H9 (cell line): ENCODE results near the gene CUEDC1. TPM values are rescaled to one million over a fixed set of nuclear protein-coding genes. Genes with fewer than 3 reads are reported as not detected.

Source experiments
- DNase-seq: peaks from one replicate; pipeline ENCODE4 v3.0.0-alpha.2; 2017
- H2AFZ ChIP-seq: one replicate; pipeline ENCODE4 v1.6.1; 2013; ENCODE audit warnings: mild to moderate bottlenecking, low read length, control low read depth, moderate library complexity
- H2AK5ac ChIP-seq: 2 replicates; pipeline ENCODE4 v1.6.1; 2013; ENCODE audit warnings: low read length, control low read depth, mixed read lengths; ENCODE audit not compliant: insufficient read length
- H2BK120ac ChIP-seq: one replicate; pipeline ENCODE4 v1.6.1; 2013; ENCODE audit warnings: low read depth, mild to moderate bottlenecking, low read length, control low read depth, inconsistent platforms; ENCODE audit not compliant: poor library complexity, severe bottlenecking
- H2BK12ac ChIP-seq: 2 replicates; pipeline ENCODE4 v1.6.1; 2013; ENCODE audit warnings: low read length, control low read depth, mixed read lengths, low read depth; ENCODE audit not compliant: insufficient read length
- H2BK15ac ChIP-seq: 2 replicates; pipeline ENCODE4 v1.6.1; 2013; ENCODE audit warnings: low read depth, low read length, control low read depth
- H2BK20ac ChIP-seq: one replicate; pipeline ENCODE4 v1.6.1; 2013; ENCODE audit warnings: low read depth, mild to moderate bottlenecking, low read length, control low read depth, inconsistent platforms; ENCODE audit not compliant: poor library complexity, severe bottlenecking
- H2BK5ac ChIP-seq: 2 replicates; pipeline ENCODE4 v1.6.1; 2013; ENCODE audit warnings: low read length, control low read depth, mixed read lengths; ENCODE audit not compliant: insufficient read length
- H3K14ac ChIP-seq: 2 replicates; pipeline ENCODE4 v1.6.1; 2013; ENCODE audit warnings: low read length, control low read depth; ENCODE audit not compliant: insufficient read depth
- H3K18ac ChIP-seq: 2 replicates; pipeline ENCODE4 v1.6.1; 2013; ENCODE audit warnings: low read depth, mild to moderate bottlenecking, mixed read lengths, low read length, control low read depth; ENCODE audit not compliant: insufficient read length
- H3K23ac ChIP-seq: 2 replicates; pipeline ENCODE4 v1.6.1; 2013; ENCODE audit warnings: low read length, control low read depth, mixed read lengths, low read depth; ENCODE audit not compliant: insufficient read length
- H3K23me2 ChIP-seq: 2 replicates; pipeline ENCODE4 v1.6.1; 2013; ENCODE audit warnings: low read depth, mild to moderate bottlenecking, mixed read lengths, low read length, control low read depth; ENCODE audit not compliant: insufficient read length, poor library complexity, severe bottlenecking
- H3K27ac ChIP-seq: 2 replicates; pipeline ENCODE4 v1.5.1; 2013; ENCODE audit warnings: low read length, control low read depth, mixed read lengths, low read depth; ENCODE audit not compliant: insufficient read length
- H3K27me3 ChIP-seq: 2 replicates; pipeline ENCODE4 v1.6.1; 2013; ENCODE audit warnings: low read length, control low read depth, inconsistent platforms; ENCODE audit not compliant: insufficient read depth
- H3K4ac ChIP-seq: 2 replicates; pipeline ENCODE4 v1.6.1; 2013; ENCODE audit warnings: low read depth, mild to moderate bottlenecking, control low read depth, inconsistent platforms, low read length, moderate library complexity
- H3K4me1 ChIP-seq: 2 replicates; pipeline ENCODE4 v1.6.1; 2013; ENCODE audit warnings: low read length, control low read depth, inconsistent platforms; ENCODE audit not compliant: insufficient read depth
- H3K4me2 ChIP-seq: 2 replicates; pipeline ENCODE4 v1.6.1; 2013; ENCODE audit warnings: low read length, control low read depth, mixed read lengths; ENCODE audit not compliant: insufficient read length, insufficient read depth
- H3K56ac ChIP-seq: 2 replicates; pipeline ENCODE4 v1.6.1; 2013; ENCODE audit warnings: low read depth, mild to moderate bottlenecking, mixed read lengths, low read length, control low read depth; ENCODE audit not compliant: insufficient read length
- H3K79me1 ChIP-seq: 2 replicates; pipeline ENCODE4 v1.6.1; 2013; ENCODE audit warnings: low read depth, mild to moderate bottlenecking, moderate library complexity, low read length, control low read depth, inconsistent platforms; ENCODE audit not compliant: insufficient read depth, poor library complexity, severe bottlenecking
- H3K79me2 ChIP-seq: 2 replicates; pipeline ENCODE4 v1.6.1; 2013; ENCODE audit warnings: low read length, control low read depth, inconsistent platforms; ENCODE audit not compliant: insufficient read depth
- H3K9ac ChIP-seq: 2 replicates; pipeline ENCODE4 v1.6.1; 2013; ENCODE audit warnings: low read length, control low read depth, mixed read lengths; ENCODE audit not compliant: insufficient read length; ENCODE audit errors: extremely low read depth
- H3K9me3 ChIP-seq: one replicate; pipeline ENCODE4 v1.6.1; 2013; ENCODE audit warnings: low read depth, low read length, inconsistent platforms; ENCODE audit not compliant: control insufficient read depth
- H3T11ph ChIP-seq: one replicate; pipeline ENCODE4 v1.6.1; 2013; ENCODE audit warnings: mild to moderate bottlenecking, low read length, control low read depth, inconsistent platforms
- H4K20me1 ChIP-seq: one replicate; pipeline ENCODE4 v1.6.1; 2013; ENCODE audit not compliant: control insufficient read depth, insufficient read length, insufficient read depth
- H4K5ac ChIP-seq: 2 replicates; pipeline ENCODE4 v1.6.1; 2013; ENCODE audit warnings: low read depth, mild to moderate bottlenecking, mixed read lengths, low read length, control low read depth; ENCODE audit not compliant: insufficient read length
- H4K8ac ChIP-seq: replicated peaks from 2 replicates; pipeline ENCODE4 v1.6.1; 2013; ENCODE audit warnings: low read length, control low read depth, mixed read lengths, low read depth; ENCODE audit not compliant: insufficient read length
- H4K91ac ChIP-seq: 2 replicates; pipeline ENCODE4 v1.6.1; 2013; ENCODE audit warnings: low read depth, mild to moderate bottlenecking, moderate library complexity, mixed read lengths, low read length, control low read depth; ENCODE audit not compliant: insufficient read length
- H3K27ac Mint-ChIP-seq, 3 experiments: 2 replicates in 2 of 3; 3 replicates in 1 of 3; pipeline ENCODE4 v1.8.0; 2020 to 2021; ENCODE audit warnings: mixed read lengths in 3 of 3, mild to moderate bottlenecking in 1 of 3, moderate library complexity in 1 of 3
- H3K27me3 Mint-ChIP-seq: 2 replicates; pipeline ENCODE4 v1.8.0; 2021; ENCODE audit warnings: low read depth, mild to moderate bottlenecking, moderate library complexity, mixed read lengths
- H3K36me3 Mint-ChIP-seq, 3 experiments: 2 replicates in 2 of 3; 3 replicates in 1 of 3; pipeline ENCODE4 v1.8.0; 2020 to 2021; ENCODE audit warnings: low read depth in 3 of 3, mixed read lengths in 3 of 3; ENCODE audit not compliant: insufficient read depth in 1 of 3
- H3K4me1 Mint-ChIP-seq, 2 experiments: 2 replicates each; pipeline ENCODE4 v1.8.0; 2020; ENCODE audit warnings: mixed read lengths in 2 of 2
- H3K4me3 Mint-ChIP-seq, 2 experiments: 2 replicates in 1 of 2; 3 replicates in 1 of 2; pipeline ENCODE4 v1.8.0; 2020 to 2021; ENCODE audit warnings: mild to moderate bottlenecking in 2 of 2, mixed read lengths in 2 of 2, moderate library complexity in 1 of 2
- H3K9me3 Mint-ChIP-seq, 2 experiments: 2 replicates in 1 of 2; 3 replicates in 1 of 2; pipeline ENCODE4 v1.8.0; 2020; ENCODE audit warnings: mild to moderate bottlenecking in 2 of 2, mixed read lengths in 2 of 2, moderate library complexity in 1 of 2
- CTCF ChIP-seq: fragments of 200-600 bp; sonication (generic); conservative IDR thresholded peaks from 3 replicates; pipeline ENCODE4 v1.8.0; 2021; ENCODE audit warnings: antibody characterized with exemption, mild to moderate bottlenecking
- WGBS: extraction: QIAGEN DNeasy Blood & Tissue Kit; methylation state at CpG from one replicate; pipeline ENCODE4 v1.1.7; 2013; ENCODE audit warnings: missing lambda C conversion rate, low lambda C conversion rate, mixed read lengths; ENCODE audit not compliant: insufficient read length; ENCODE audit errors: extremely low coverage; 5-methylcytosine and 5-hydroxymethylcytosine counted together
- total RNA-seq: library from RNA; stranded (reverse); gene quantifications from 2 replicates; pipeline ENCODE4 v1.2.1, GENCODE V29; 2021

CUEDC1 gene
- total RNA-seq, 1 experiment from 2014 or later, result 7.3 TPM

GRCh38 chr17:57833179-57833939, 121.9 kb downstream of the CUEDC1 start:
- no peak overlapping the region for H3K23ac ChIP-seq
- H3K27me3 ChIP-seq, result no peaks in the 10 kb centered on the region
- peaks cover 7% of the 10 kb centered on the region for H3K23me2 ChIP-seq
- no peak overlapping the region for H3K27ac ChIP-seq
- H3K4ac ChIP-seq, result no peak overlapping the region
- TF ChIP-seq CTCF, result peak; percentile 98
- peak; percentile 80 for DNase-seq
- no peak overlapping the region for H3K18ac ChIP-seq
- H3K4me3 Mint-ChIP-seq, result no peak overlapping the region
- no CpG with 5 or more reads among the region's 13 CpGs for WGBS
- no peak overlapping the region for H2AFZ ChIP-seq
- no peak overlapping the region for H2BK120ac ChIP-seq
- no peaks in the 10 kb centered on the region for H3K9me3 ChIP-seq
- H3K4me2 ChIP-seq, result peak overlapping the region; percentile 62
- H3K9me3 Mint-ChIP-seq, result no peaks in the 10 kb centered on the region
- H4K8ac ChIP-seq, result no peak overlapping the region
- no peak overlapping the region for H2AK5ac ChIP-seq
- H2BK15ac ChIP-seq, result no peak overlapping the region
- H2BK5ac ChIP-seq, result no peak overlapping the region
- peaks cover 3% of the 10 kb centered on the region; the same call in 1 of the 2 replicates for H3K4me1 ChIP-seq
- no peaks in the 10 kb centered on the region for H4K20me1 ChIP-seq
- H3K27me3 Mint-ChIP-seq, result peaks cover 13% of the 10 kb centered on the region
- no peak overlapping the region for H4K5ac ChIP-seq
- H4K91ac ChIP-seq, result no peak overlapping the region
- H3K36me3 Mint-ChIP-seq, result peaks cover 0 to 7% (median under 1%) of the 10 kb centered on the region in 3 experiments; a peak in 4 of 7 replicates
- H3K27ac Mint-ChIP-seq, result no peak overlapping the region
- H3K4me1 Mint-ChIP-seq, result peaks cover 14% of the 10 kb centered on the region in 2 experiments
- H3K56ac ChIP-seq, result no peak overlapping the region
- H3K79me1 ChIP-seq, result no peaks in the 10 kb centered on the region
- H3K9ac ChIP-seq, result no peak overlapping the region
- no peak overlapping the region for H3T11ph ChIP-seq
- H2BK12ac ChIP-seq, result no peak overlapping the region
- no peaks in the 10 kb centered on the region for H3K79me2 ChIP-seq
- no peak overlapping the region for H2BK20ac ChIP-seq
- no peak overlapping the region for H3K14ac ChIP-seq
